K562 (cell line): Measurements from ENCODE around the gene KIFC3. TPM values are rescaled to one million over a fixed set of nuclear protein-coding genes. Genes with fewer than 3 reads are reported as not detected.
A peak's percentile ranks its signal among the peaks of the same experiment; 100 is the strongest.
"Not testable (repeated sequence)": the region's sequence is repeated elsewhere in the genome, so short reads cannot be mapped to it uniquely, and the experiment has no call there.

Source experiments
- ATAC-seq: fragments of 200-7000 bp; cut with Tn5 transposase; 3 replicates; pipeline ENCODE4 v1.9.1; 2020; ENCODE audit warnings: moderate library complexity
- BruUV-seq: library from RNA; stranded (reverse); fragments of 400-500 nt; replicated peaks from 2 replicates; lab custom pipeline; 2021; lab: Mats Ljungman, UMichigan
- CTCF ChIA-PET: fragments of 300-600 bp; formaldehyde crosslinking; extraction: SDS; loops from one replicate; lab custom pipeline; 2021; ENCODE audit warnings: low intra/inter-chr PET ratio; lab: Yijun Ruan, JAX
- POLR2A ChIA-PET: fragments of 300-600, 350-650 bp; sonication (Branson Sonifier 250); formaldehyde crosslinking; extraction: SDS; loops from one replicate; lab custom pipeline; 2021; ENCODE audit warnings: antibody characterized with exemption, inconsistent platforms; lab: Yijun Ruan, JAX
- DNase-seq, 4 experiments: peaks; one replicate each; pipeline versions ENCODE4 v3.0.0 to v3.0.0-alpha.2; 2011 to 2018; ENCODE audit warnings: low spot score in 3 of 4, mixed read lengths in 3 of 4; ENCODE audit errors: extremely low read depth in 1 of 4
- FAIRE-seq: peaks from 2 replicates; lab custom pipeline; 2011; peaks lifted over from hg19 to GRCh38; lab: Jason Lieb, UNC
- H2AFZ ChIP-seq: 2 replicates; pipeline ENCODE4 v1.6.0; 2011; ENCODE audit warnings: low read depth, low read length, control low read depth, inconsistent platforms
- H3K27ac ChIP-seq: fragments of 200-600 bp; 3 replicates; pipeline ENCODE4 v1.8.0; 2011; ENCODE audit warnings: low read depth, mild to moderate bottlenecking, control low read depth, inconsistent platforms, low read length, moderate library complexity, mixed read lengths; ENCODE audit errors: extremely low read depth
- H3K27me3 ChIP-seq, 2 experiments: fragments of 300-600 bp in 1 of 2; 2 replicates in 1 of 2; 3 replicates in 1 of 2; pipeline versions ENCODE4 v1.6.0 to v1.8.0; 2011; ENCODE audit warnings: inconsistent platforms in 2 of 2, low read length in 2 of 2, mild to moderate bottlenecking in 1 of 2, mixed read lengths in 1 of 2, moderate library complexity in 1 of 2; ENCODE audit not compliant: control insufficient read depth in 2 of 2, insufficient read depth in 2 of 2
- H3K36me3 ChIP-seq: fragments of 300-600 bp; 3 replicates; pipeline ENCODE4 v1.8.0; 2011; ENCODE audit warnings: mild to moderate bottlenecking, low read length, inconsistent platforms; ENCODE audit not compliant: control insufficient read depth, insufficient read depth
- H3K4me1 ChIP-seq, 2 experiments: fragments of 200-600 bp in 1 of 2; replicated peaks in 1 of 2; 2 replicates in 1 of 2; 3 replicates in 1 of 2; pipeline versions ENCODE4 v1.5.1 to v1.8.0; 2011; ENCODE audit warnings: inconsistent platforms in 2 of 2, low read length in 2 of 2, mild to moderate bottlenecking in 1 of 2, mixed read lengths in 1 of 2, moderate library complexity in 1 of 2; ENCODE audit not compliant: control insufficient read depth in 2 of 2, insufficient read depth in 2 of 2
- H3K4me2 ChIP-seq: 2 replicates; pipeline ENCODE4 v1.6.1; 2011; ENCODE audit warnings: low read length, control low read depth, inconsistent platforms, mixed read lengths; ENCODE audit not compliant: insufficient read depth
- H3K4me3 ChIP-seq: fragments of 200-600 bp; sonication (generic), shearing (Covaris generic); 2 replicates; pipeline ENCODE4 v1.5.1; 2016; ENCODE audit warnings: control low read depth, inconsistent platforms
- H3K79me2 ChIP-seq: fragments of 200-600 bp; 3 replicates; pipeline ENCODE4 v1.8.0; 2011; ENCODE audit warnings: low read length, inconsistent platforms; ENCODE audit not compliant: control insufficient read depth, insufficient read depth
- H3K9ac ChIP-seq, 2 experiments: 2 replicates each; pipeline versions ENCODE4 v1.6.0 to v1.6.1; 2011; ENCODE audit warnings: low read depth in 2 of 2, low read length in 2 of 2, control low read depth in 1 of 2, inconsistent platforms in 1 of 2, mild to moderate bottlenecking in 1 of 2, mixed read lengths in 1 of 2; ENCODE audit not compliant: insufficient read depth in 1 of 2
- H3K9me1 ChIP-seq: one replicate; pipeline ENCODE4 v1.6.0; 2011; ENCODE audit warnings: inconsistent platforms, mild to moderate bottlenecking, low read length, moderate library complexity; ENCODE audit not compliant: control insufficient read depth, insufficient read depth
- H3K9me3 ChIP-seq: replicated peaks from 2 replicates; pipeline ENCODE4 v1.5.1; 2011; ENCODE audit warnings: low read depth, low read length, inconsistent platforms; ENCODE audit not compliant: control insufficient read depth, insufficient read depth
- H4K20me1 ChIP-seq: replicated peaks from 2 replicates; pipeline ENCODE4 v1.6.1; 2011; ENCODE audit warnings: low read length, inconsistent platforms, mixed read lengths; ENCODE audit not compliant: control insufficient read depth, insufficient read depth
- BCLAF1 ChIP-seq, 2 experiments: fragments of 450-650 bp in 1 of 2; IDR thresholded peaks; 2 replicates each; pipeline ENCODE4 v1.6.1; 2011 to 2017; ENCODE audit warnings: low read depth in 2 of 2, antibody characterized with exemption in 1 of 2, borderline replicate concordance in 1 of 2, low read length in 1 of 2, mild to moderate bottlenecking in 1 of 2, mixed read lengths in 1 of 2; ENCODE audit not compliant: control insufficient read depth in 1 of 2
- CSDE1 ChIP-seq, 2 experiments: fragments of 450-650 bp; IDR thresholded peaks; 2 replicates each; pipeline ENCODE4 v1.6.1; 2016; ENCODE audit warnings: mild to moderate bottlenecking in 1 of 2
- KDM5B ChIP-seq: fragments of 200-600 bp; sonication (generic); IDR thresholded peaks from 2 replicates; pipeline ENCODE4 v1.6.1; 2012; ENCODE audit warnings: low read depth, mild to moderate bottlenecking, moderate library complexity, low read length, control low read depth, inconsistent platforms; ENCODE audit not compliant: insufficient replicate concordance
- NFE2 ChIP-seq: IDR thresholded peaks from 2 replicates; pipeline ENCODE4 v1.6.1; 2014; ENCODE audit warnings: antibody characterized with exemption, low read depth
- RBM34 ChIP-seq: fragments of 200-400 bp; formaldehyde crosslinking; IDR thresholded peaks from 2 replicates; pipeline ENCODE4 v1.6.1; 2018; ENCODE audit warnings: low read length, borderline replicate concordance; ENCODE audit not compliant: insufficient read depth
- ZBTB7A ChIP-seq: IDR thresholded peaks from 2 replicates; pipeline ENCODE4 v1.6.1; 2011; ENCODE audit warnings: low read depth, mild to moderate bottlenecking, low read length, moderate library complexity, borderline replicate concordance; ENCODE audit not compliant: control insufficient read depth
- ZNF512 ChIP-seq: IDR thresholded peaks from 2 replicates; pipeline ENCODE4 v1.6.1; 2016; ENCODE audit warnings: missing genetic modification characterization, missing compliant biosample characterization
- ZNF696 ChIP-seq: fragments of 250-450 bp; sonication (Bioruptor Pico); conservative IDR thresholded peaks from 2 replicates; pipeline ENCODE4 v1.4.0; 2020; ENCODE audit warnings: mild to moderate bottlenecking, moderate library complexity
- WGBS: fragments of 100-300 bp; shearing (Covaris generic); methylation state at CpG from one replicate; pipeline ENCODE4 v1.1.6; 2016; ENCODE audit warnings: low coverage, mixed read lengths; ENCODE audit not compliant: insufficient coverage; ENCODE audit errors: missing lambda C conversion rate; 5-methylcytosine and 5-hydroxymethylcytosine counted together
- in situ Hi-C: fragments of 300-500 bp; cut with MboI; formaldehyde crosslinking; loops from 4 replicates; pipeline ENCODE4 v1.15.0; 2018; ENCODE audit warnings: inconsistent platforms, mixed read lengths
- intact Hi-C: fragments of 100-400 bp; cut with micrococcal nuclease; formaldehyde crosslinking; loops from 2 replicates; pipeline ENCODE4 v1.14.2; 2022
- polyA plus RNA-seq, 8 experiments: library from polyadenylated mRNA; depleted of rRNA in 4 of 8; stranded (reverse) in 5 of 8; unstranded in 3 of 8; fragments of >200 nt; fragmentation: Nextera tagmentation in 2 of 8; fragmentation: Illumina TruSeq in 1 of 8; extraction: Ambion mirVana in 2 of 8; extraction: Trizol in 1 of 8; gene quantifications; 2 replicates each; pipeline versions ENCODE4 v1.2.1 to v1.2.3, GENCODE V29; 2011 to 2014; ENCODE audit warnings: inconsistent platforms in 1 of 8, missing spikeins in 1 of 8
- total RNA-seq, 7 experiments: library from RNA; depleted of rRNA in 6 of 7; stranded (reverse); fragments of >200 nt in 6 of 7; fragmentation: Illumina TruSeq in 2 of 7; extraction: Trizol in 2 of 7; gene quantifications; 2 replicates each; pipeline versions ENCODE4 v1.2.1 to v1.2.3, GENCODE V29; 2011 to 2021; ENCODE audit warnings: low replicate concordance in 1 of 7

The KIFC3 gene
- total and polyA plus RNA-seq, 9 of the 15 experiments (the other 6 are each of a cell fraction or from before 2014, with no cell fraction given), result 0.23 to 105 (median 26.2) TPM

- TF ChIP-seq ZNF512 (tag), result peak; percentile 83
- no peak for TF ChIP-seq RBM34
- TF ChIP-seq NFE2, result no peak
- no peak for TF ChIP-seq ZNF696 (CRISPR knock-in tag)
- TF ChIP-seq CSDE1 (IDR thresholded peaks at IDR 0.05), result 0 out of 4 replicates have a peak, but pooled peaks of 1 of the 2 experiments have one; percentile 54
- no peak for TF ChIP-seq KDM5B
- TF ChIP-seq ZBTB7A, result no peak
- no peak for TF ChIP-seq BCLAF1 (IDR thresholded peaks at IDR 0.05; ENCODE audit: borderline replicate concordance in 1 of 2, control insufficient read depth in 1 of 2, low read depth in 2 of 2, low read length in 1 of 2)
Measured at GRCh38 chr16:57837305-57838125, 35.2 kb upstream of the KIFC3 start (continued).

GRCh38 chr16:57835439-57835838 is 33.1 kb upstream of the KIFC3 start:
- H3K9me3 ChIP-seq, H3K27ac ChIP-seq, in situ Hi-C loops, intact Hi-C loops, H3K4me3 ChIP-seq, CTCF ChIA-PET, BruUV-seq, FAIRE-seq, H3K36me3 ChIP-seq, H2AFZ ChIP-seq, H3K9me1 ChIP-seq, H3K4me1 ChIP-seq, POLR2A ChIA-PET, ATAC-seq, H4K20me1 ChIP-seq, DNase-seq, H3K9ac ChIP-seq, H3K79me2 ChIP-seq, H3K4me2 ChIP-seq: not testable (repeated sequence)
- 13% methylated on average over 3 of the region's 4 CpGs for WGBS
- H3K27me3 ChIP-seq, result peaks cover 27 to 59% of the 10 kb centered on the region in 2 experiments; a peak in 3 of 5 replicates
